SIG-M5 treated with dmso at 0.1 percent for 504 hours (cell line): ENCODE measurements around the gene FAM114A2.
A peak's percentile ranks its signal among the peaks of the same experiment; 100 is the strongest.
"Not testable (repeated sequence)": the region's sequence is repeated elsewhere in the genome, so short reads cannot be mapped to it uniquely, and the experiment has no call there.

Source experiments
- DNase-seq: peaks from one replicate; lab custom pipeline; 2025; ENCODE audit not compliant: unreplicated experiment; lab: John Stamatoyannopoulos, UW

FAM114A2 gene

DNA sequence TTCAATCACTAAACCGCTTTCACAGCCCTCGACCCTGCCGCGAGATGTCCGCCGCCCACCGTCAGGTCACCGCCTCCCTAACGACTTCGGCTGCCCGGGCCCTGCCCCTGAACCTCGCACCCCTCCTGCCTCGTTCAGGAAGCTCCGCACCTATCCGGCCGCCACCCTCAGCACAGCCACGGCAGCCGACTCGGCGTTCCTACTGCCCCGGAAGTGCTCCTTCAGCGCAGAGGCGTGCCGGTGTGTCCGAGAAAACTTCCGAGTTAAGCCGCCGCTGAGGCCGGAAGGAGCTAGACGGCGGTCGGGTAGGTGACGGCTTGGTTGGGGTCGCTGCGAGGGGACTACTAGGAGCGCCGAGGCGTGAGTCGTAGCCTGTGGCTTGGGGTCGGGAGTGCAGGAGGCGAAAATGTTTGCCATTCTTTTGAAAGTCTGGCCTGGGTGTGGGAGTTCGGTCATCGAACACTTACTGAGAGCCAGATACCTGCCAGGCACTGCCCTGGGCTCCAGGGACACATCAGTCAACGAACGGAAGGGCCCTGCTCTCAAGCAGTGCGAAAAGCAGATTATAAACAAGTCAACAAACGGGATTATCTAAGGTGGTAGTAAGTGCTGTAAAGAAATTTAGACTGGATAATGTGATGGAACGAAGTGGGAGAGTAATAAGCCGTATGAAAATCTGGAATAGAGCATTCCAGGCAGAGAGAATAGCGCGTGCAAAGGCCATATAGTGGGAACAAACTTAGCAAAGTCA, at the start of gene FAM114A2, which contains the start of gene MFAP3:
FAM114A2 (minus strand) TSS at position 204 of the 751 bp plus-strand sequence. CDS start 3,957 bp downstream, outside the sequence.
MFAP3 (plus strand) TSS at position 261 of the 751 bp plus-strand sequence. CDS start 10,756 bp downstream, outside the sequence.
- peak; percentile 90 for DNase-seq

- no peak for DNase-seq
Observed at GRCh38 chr5:154087260-154087659, 48.5 kb upstream of the FAM114A2 start.

DNA sequence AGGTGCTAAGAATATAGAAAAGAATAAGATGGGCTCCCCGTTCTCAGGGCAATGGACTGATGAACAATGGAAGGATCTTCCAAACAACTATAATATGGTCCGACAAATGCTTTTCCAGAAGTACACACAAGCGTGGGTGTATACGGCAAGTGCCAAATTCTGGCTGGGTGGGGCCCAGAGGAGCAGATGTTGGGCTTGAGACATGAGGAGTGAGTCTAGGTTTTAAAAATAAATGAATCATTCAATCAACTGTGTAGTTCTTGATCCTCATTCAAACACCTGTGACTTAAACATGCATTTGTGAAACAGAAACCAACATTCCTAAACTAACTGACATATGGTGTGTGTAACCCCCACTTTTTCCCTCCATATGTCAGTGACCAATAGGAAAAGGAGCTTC, 47.9 kb upstream of the FAM114A2 start:
- no peak for DNase-seq

DNA sequence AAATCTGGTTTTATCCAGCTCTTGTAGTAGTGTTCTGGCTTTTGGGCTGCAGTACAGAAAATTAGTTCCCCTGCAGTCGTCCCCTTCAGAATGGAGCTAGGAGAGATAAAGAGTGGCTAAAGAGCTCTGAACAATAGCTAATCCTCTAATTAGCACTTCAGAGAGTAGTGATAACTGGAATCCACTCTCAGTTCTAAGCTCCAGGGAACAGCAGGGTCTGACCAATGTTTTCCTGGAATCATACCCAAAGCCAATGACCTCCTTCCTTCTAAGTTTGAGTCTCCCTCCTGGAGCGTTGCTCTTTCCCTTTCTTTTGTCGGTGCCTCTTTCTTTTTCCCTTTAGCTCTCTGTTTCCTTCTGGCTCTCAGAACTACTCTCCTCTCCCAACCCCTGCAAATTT, 47.4 kb upstream of the FAM114A2 start:
- DNase-seq, result no peak

DNA sequence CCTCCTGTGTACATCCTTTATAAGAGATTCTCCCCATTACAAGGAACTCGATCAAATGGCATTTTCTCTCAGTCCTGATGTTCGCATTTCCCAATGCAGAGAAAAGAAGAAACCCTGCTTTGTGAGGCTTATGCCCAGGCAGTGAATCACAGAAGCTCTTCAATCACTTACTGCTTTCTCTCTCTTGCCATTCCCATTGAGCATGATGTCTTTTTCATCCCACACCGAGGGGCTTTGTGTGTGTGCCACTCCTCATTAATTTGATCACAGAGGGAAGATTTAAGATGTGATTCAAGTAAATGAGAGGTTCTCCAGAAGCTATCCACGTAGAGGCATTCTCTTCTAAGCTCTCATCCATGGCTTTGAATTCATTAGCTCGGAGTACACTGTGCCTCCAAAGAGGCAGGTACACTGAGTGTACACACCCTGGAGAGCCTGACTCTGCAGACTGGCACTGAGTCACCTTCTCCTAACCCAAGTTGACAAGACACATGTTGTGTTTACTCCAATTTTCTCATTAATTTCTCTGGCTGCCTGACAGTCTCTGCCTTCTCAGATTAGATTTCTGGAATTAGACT, 45.4 kb upstream of the FAM114A2 start:
- no peak for DNase-seq

DNA sequence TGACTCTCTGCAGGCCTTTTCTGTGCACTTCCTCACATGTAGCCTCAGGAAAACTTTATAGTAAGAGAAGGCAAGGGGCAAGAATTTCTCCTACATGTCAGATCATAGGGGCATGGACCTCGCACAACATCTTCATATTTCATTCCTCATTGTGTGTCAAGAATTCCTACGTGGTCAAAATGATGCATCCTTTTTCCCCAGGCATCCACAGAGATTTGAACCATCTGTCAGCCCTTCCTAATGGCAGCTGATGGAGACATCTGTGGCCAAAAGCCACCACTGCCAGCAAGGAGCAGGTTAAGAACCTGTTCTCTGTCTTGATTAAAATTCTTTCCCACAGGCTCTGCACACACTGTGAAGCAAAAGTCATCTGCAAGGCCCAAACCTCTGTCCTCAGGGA, 42.5 kb upstream of the FAM114A2 start:
- no peak for DNase-seq

GRCh38 chr5:154078272-154078671, 39.6 kb upstream of the FAM114A2 start:
- DNase-seq, result no peak

- DNase-seq, result no peak
Observed at GRCh38 chr5:154077696-154078095, 39.0 kb upstream of the FAM114A2 start.

DNA sequence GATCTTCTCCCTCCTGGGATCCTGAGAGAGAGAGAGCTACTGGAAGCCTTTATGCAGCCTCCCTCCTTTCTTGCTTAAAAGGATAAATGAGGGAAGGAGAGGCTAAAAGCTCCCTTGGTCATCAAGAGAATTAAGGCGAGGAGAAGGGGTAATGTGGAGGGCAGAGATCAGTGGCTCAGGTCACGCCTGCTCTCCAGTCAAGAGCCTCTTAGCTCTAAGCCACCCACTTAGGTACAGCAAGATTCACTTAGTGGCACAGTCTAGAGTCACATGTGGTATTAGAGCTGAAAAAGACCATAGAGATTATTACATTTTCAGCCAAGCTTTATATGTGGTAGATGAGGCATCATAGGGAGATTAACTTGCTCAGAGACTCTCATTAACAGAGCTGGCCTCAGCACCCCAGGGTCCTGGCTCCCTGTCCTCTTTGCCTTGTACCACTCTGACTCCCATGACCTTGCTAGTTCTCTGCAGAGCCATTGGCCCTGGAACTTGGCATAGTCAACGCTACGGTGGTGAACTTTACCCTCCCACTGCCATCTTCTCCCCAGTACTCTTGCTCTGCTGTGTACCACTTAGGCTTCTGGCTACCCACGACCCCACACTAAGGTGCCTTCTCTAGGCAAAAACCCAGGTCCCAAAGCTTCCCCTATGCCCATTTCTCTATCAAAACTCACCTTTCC, 37.7 kb upstream of the FAM114A2 start:
- DNase-seq, result no peak

DNA sequence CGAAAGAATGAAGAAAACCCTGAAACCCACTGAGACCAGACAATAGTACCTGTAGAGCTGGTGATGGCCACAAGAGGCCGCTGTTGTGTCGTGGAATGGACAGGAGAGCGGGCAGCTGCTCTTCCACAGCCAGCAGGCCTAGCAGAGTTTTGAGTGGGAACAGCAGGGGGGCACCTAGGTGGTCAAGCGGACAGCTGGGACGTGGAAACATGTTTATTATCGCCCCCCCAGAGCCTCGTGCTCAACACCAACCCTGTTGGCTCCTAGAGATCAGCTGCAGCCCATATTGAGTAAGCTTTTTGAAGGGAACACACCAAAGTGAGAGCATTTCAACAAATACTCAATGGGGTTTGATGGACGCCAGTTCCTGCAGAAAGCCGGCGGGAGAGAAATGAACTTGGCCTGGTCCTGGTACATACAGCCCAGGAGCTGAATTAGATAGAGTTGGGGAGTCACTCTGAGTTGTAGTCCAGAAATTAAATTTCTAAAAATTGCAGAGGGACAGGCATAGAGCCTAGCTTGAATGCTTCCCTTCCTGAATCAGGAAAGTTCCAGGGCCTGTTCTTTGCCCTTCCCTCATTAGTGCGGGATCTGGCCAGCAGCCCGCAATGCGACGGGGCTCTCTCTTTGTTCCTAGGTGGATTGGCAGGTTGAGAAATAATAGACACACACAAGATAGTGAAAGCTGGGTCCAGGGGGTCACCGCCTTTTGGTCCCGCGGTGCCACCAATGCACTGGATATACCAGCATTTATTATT, 33.9 kb upstream of the FAM114A2 start:
- DNase-seq, result peak; percentile 82

DNA sequence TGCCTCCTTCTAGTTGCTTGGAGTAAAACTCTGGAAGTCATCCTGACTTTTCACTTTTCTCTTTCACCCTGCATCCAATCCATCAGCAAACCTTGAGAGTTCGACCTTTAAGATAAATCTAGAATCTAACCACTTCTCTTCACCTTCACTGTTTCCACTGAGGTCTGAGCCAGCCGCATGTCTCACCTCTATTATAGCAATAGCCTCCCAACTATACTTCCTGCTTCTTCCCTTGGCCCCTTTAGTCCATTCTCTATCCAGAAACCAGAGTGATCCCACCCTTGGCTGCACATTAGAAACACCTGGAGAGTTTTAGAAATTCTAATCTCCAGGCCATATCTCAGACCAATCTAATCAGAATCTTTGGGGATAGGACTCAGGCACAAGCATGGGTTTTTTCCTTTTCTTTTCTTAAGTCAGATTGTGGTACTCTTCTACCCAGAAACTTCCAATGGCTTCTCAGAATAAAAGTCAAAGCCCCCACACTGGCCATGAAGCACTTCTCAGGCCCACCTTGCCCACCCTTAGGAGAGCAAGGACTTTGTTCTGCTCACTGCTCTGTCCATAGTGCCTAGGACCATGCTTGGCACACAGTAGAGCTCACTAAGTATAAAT, 33.2 kb upstream of the FAM114A2 start:
- no peak for DNase-seq

- DNase-seq, result not testable (repeated sequence)
Observed at GRCh38 chr5:154069854-154070253, 31.1 kb upstream of the FAM114A2 start.

DNA sequence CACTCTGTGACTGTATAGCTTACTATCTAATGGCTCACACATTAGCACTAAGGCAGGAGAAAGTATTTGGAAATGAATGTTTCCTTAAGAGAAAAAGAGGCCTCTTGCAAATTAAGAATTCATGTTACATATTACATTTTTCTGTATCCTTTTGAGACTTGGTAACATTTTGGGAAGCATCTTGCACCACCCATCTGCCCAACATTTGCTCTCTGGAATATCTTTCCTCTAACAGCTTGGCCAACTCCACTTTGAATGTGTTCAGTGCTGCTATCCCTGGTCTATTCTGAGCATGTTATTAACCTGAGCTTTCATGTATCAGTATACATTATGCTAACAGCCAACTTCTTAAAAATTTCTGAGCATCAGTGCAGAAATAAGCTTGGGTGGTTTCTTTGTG, 27.3 kb upstream of the FAM114A2 start:
- DNase-seq, result no peak

DNA sequence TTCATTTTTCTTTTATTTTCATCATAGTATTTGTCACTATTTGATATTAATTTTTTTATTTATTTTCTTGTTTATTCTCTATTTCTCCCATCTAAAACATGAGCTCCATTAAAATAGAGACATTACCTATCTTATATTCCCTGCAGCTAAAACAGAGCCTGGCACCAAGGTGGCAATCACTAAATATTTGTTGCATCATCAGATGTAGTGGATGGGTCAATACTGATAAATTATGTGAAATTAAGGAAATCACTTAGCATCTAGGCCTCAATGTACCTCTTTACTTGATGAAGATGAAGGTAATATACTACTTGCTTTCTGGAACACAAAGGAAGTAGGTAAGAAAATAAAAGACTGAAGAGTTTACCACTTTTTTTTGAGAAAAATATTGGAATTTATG, 24.7 kb upstream of the FAM114A2 start:
- DNase-seq, result no peak

GRCh38 chr5:154060606-154061005, 21.9 kb upstream of the FAM114A2 start:
- no peak for DNase-seq

- no peak for DNase-seq
Observed at GRCh38 chr5:154059583-154059982, 20.9 kb upstream of the FAM114A2 start.

DNA sequence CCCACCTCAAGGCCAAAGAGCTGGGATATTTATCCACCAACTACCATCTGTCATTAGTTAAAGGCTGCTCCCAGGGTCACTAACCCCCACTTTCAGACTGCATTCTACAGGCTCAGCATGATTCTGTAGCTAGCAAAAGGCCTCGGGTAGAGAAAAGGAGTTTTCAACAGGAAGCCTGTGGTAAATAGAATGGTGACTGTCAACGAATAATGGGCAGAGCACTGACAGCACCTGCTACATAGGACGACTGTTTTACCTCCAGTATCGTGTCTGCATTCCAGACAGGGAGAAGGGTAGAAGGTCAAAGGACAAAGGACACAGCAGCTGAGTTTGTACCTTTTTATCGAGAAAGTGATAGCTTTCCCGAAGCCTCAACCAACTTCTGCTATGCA, 20.3 kb upstream of the FAM114A2 start:
- DNase-seq, result no peak

DNA sequence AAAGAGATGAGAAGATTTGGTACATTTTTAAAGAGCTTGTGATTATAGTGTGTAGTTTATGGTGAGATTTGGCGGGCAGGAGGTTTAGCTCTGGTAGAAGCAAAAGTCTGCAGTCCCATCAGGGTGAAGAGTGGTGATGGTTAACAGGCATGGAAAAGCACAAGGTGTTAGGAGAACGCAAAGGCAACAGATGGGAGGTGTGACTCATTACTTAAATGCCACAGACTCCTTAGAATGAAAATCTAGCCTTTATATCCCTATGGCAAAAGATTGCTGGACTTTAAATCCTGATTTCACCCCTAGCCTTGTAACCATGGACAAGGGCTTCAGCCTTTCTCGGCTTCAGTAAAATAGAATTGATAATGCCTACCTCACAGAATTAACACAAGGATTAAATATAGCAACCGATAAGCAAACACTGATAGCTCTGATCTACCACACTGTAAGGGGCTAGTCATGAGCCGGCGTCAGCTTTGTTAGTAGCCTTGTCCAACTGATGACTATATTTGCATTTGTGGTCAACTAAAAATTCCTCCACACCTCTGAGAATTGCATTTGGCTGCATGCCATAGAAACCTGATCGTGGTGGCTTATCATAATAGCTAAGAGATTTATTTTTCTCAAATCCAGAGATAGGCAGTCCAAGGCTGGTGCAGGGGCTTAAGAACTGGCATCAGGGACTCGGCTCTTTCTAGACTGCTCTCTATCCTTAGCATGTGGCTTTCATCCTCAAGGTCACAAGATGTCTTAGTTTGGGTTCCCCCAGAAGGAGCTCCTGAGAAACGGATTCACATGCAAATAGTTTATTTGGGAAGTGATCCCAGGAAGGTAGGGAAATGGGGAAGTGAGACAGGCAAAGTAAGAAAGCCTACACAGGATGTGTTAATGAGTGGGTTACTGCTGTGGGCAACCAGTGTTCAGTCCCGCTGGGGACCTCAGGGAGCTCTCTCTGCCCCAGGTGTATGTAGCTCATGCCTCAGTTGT, 19.6 kb upstream of the FAM114A2 start:
- no peak for DNase-seq

DNA sequence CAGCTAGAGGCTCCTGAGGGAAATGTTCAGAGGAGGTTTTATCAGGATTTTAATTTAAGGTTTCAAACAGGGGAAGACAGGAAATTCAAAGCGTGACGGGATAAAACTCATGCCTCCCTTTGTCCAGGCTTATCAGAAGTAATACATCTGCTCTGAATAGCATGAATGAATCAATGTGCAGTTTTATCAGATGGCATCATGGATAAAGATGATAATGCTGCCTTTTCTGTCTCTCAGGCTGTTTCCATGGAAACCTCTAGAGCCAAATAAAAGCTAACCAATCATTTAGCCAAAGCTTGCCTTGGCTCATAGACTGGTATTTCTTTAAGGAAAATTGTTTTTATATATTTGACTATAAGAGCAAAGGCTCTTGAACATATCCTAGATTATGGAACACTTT, 16.5 kb upstream of the FAM114A2 start:
- no peak for DNase-seq

GRCh38 chr5:154053468-154053867, 14.8 kb upstream of the FAM114A2 start:
- no peak for DNase-seq
